Measurements from ENCODE around the gene SH3D19.
"Not testable (repeated sequence)": the region's sequence is repeated elsewhere in the genome, so short reads cannot be mapped to it uniquely, and the experiment has no call there.

The SH3D19 gene

GRCh38 chr4:151150821-151151580, 174.4 kb downstream of the SH3D19 start:
- no peak for DNase-seq (ENCODE audit: low spot score)

- DNase-seq (ENCODE audit: low spot score), result no peak
Observed at GRCh38 chr4:151148261-151148660, 177.1 kb downstream of the SH3D19 start.

GRCh38 chr4:151147000-151147399, 178.4 kb downstream of the SH3D19 start:
- DNase-seq (ENCODE audit: low spot score), result no peak

- no peak for DNase-seq (ENCODE audit: low spot score)
Observed at GRCh38 chr4:151144329-151145072, 180.9 kb downstream of the SH3D19 start.

GRCh38 chr4:151143811-151144210, 181.6 kb downstream of the SH3D19 start:
- no peak for DNase-seq (ENCODE audit: low spot score)

GRCh38 chr4:151143162-151143561, 182.2 kb downstream of the SH3D19 start:
- no peak for DNase-seq (ENCODE audit: low spot score)

GRCh38 chr4:151142758-151143157, 182.6 kb downstream of the SH3D19 start:
- DNase-seq (ENCODE audit: low spot score), result no peak

GRCh38 chr4:151139814-151140213, 185.6 kb downstream of the SH3D19 start:
- DNase-seq (ENCODE audit: low spot score), result no peak

- not testable (repeated sequence) for DNase-seq (ENCODE audit: low spot score)
Observed at GRCh38 chr4:151136048-151136447, 189.4 kb downstream of the SH3D19 start.

- no peak for DNase-seq (ENCODE audit: low spot score)
Observed at GRCh38 chr4:151133311-151133710, 192.1 kb downstream of the SH3D19 start.

- no peak for DNase-seq (ENCODE audit: low spot score)
Observed at GRCh38 chr4:151129796-151130195, 195.6 kb downstream of the SH3D19 start.

GRCh38 chr4:151117371-151117962, 207.9 kb downstream of the SH3D19 start:
- peak; percentile 53 for DNase-seq (ENCODE audit: low spot score)

GRCh38 chr4:151114986-151115385, 210.4 kb downstream of the SH3D19 start:
- no peak for DNase-seq (ENCODE audit: low spot score)

- DNase-seq (ENCODE audit: low spot score), result no peak
Observed at GRCh38 chr4:151114338-151114737, 211.1 kb downstream of the SH3D19 start.

GRCh38 chr4:151110236-151110635, 215.2 kb downstream of the SH3D19 start:
- DNase-seq (ENCODE audit: low spot score), result no peak

GRCh38 chr4:151107063-151107462, 218.3 kb downstream of the SH3D19 start:
- no peak for DNase-seq (ENCODE audit: low spot score)

- DNase-seq (ENCODE audit: low spot score), result no peak
Observed at GRCh38 chr4:151105454-151106032, 219.9 kb downstream of the SH3D19 start.

GRCh38 chr4:151104621-151105020, 220.8 kb downstream of the SH3D19 start:
- DNase-seq (ENCODE audit: low spot score), result no peak

- DNase-seq (ENCODE audit: low spot score), result no peak
Observed at GRCh38 chr4:151103758-151104157, 221.6 kb downstream of the SH3D19 start.

- DNase-seq (ENCODE audit: low spot score), result no peak
Observed at GRCh38 chr4:151100531-151100930, 224.9 kb downstream of the SH3D19 start.

GRCh38 chr4:151099976-151100417, 225.4 kb downstream of the SH3D19 start:
- peak; percentile 15 for DNase-seq (ENCODE audit: low spot score)

Data from SK-N-DZ (cell line).